Stimulated activated effector memory CD8-positive, alpha-beta T cell treated with anti-CD3 and anti-CD28 coated beads, Interleukin-12 subunit alpha, Interleukin-12 subunit beta, amount 100 ng/mL, for 72 hours (primary cell): ENCODE measurements around the gene GABARAP.

Source experiments
- ATAC-seq: fragments of 150-1000 bp; cut with Tn5 transposase; 2 replicates; pipeline ENCODE4 v1.10.0; 2021
- DNase-seq, 2 donors: peaks; one replicate each; pipeline ENCODE4 v3.0.0; 2021 to 2022; ENCODE audit warnings: low spot score in 2 of 2
- H3K27ac Mint-ChIP-seq: one replicate; pipeline ENCODE4 v1.8.0; 2022; ENCODE audit warnings: mild to moderate bottlenecking, mixed read lengths
- H3K36me3 Mint-ChIP-seq: one replicate; pipeline ENCODE4 v1.8.0; 2022; ENCODE audit warnings: mild to moderate bottlenecking, mixed read lengths
- H3K4me1 Mint-ChIP-seq: one replicate; pipeline ENCODE4 v1.8.0; 2022; ENCODE audit warnings: mixed read lengths
- H3K4me3 Mint-ChIP-seq: one replicate; pipeline ENCODE4 v1.8.0; 2022; ENCODE audit warnings: mild to moderate bottlenecking, mixed read lengths
- H3K9me3 Mint-ChIP-seq: one replicate; pipeline ENCODE4 v1.8.0; 2022; ENCODE audit warnings: mixed read lengths

The GABARAP gene

GRCh38 chr17:7263801-7264078 is 21.5 kb upstream of the GABARAP start:
- Mint-ChIP-seq H3K9me3 (no peaks in the 10 kb centered on the region), H3K4me3 (peak overlapping the region; percentile 75), H3K27ac (peak overlapping the region; percentile 85), H3K36me3 (peaks cover 31% of the 10 kb centered on the region), H3K4me1 (peaks cover 26% of the 10 kb centered on the region)
- ATAC-seq (no peak), DNase-seq (no peak)

- Mint-ChIP-seq H3K36me3 (peaks cover 37% of the 10 kb centered on the region), H3K4me3 (peak overlapping the region; percentile 75), H3K4me1 (peaks cover 26% of the 10 kb centered on the region), H3K9me3 (no peaks in the 10 kb centered on the region), H3K27ac (peak overlapping the region; percentile 85)
- DNase-seq (no peak), ATAC-seq (peak; percentile 22)
Observed at GRCh38 chr17:7262935-7263800, 20.9 kb upstream of the GABARAP start.

DNA sequence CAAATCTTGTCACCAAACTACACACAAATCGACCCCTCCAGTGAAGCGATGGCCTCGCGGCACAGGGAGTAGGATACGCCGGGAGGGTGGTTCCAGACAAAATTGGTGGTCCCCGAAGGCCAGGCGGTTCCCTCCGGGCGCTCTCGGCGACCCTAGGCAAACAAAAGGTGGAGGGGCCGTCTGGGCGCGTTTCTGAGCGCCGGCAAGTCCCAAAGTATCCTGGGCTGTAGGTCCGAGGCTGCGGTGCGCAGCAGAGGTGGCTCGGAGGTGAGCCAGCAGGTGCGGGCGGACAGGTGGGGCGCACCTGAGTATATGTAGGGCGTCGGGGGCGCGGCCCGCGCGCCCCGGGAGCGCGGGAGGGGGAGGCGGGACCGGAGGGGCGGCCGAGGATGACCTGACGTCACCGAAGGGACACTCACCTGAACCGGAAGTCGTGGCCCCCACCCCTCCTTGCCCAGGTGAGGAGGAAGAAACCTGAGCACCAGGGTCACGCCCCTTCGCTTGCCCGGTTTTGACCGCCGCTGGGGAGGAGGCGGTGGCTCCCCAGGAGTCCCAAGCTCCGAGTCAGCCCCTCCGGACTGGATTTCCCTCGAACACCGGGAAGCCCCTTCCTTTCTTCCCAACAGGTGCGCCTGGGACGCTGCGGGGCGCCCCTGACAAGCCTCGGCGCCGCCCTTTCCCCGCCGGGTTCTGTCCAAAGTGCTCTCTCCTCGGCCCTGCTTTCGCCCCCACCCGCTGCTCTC is 20.1 kb upstream of the GABARAP start, which contains the start of gene CLDN7:
TSS of gene CLDN7 (minus strand) at position 287 of the 743 bp plus-strand sequence. CDS start 435 bp downstream, outside the sequence.
- Mint-ChIP-seq H3K9me3 (no peaks in the 10 kb centered on the region), H3K36me3 (peaks cover 45% of the 10 kb centered on the region), H3K4me1 (peaks cover 26% of the 10 kb centered on the region), H3K27ac (peak within 1 kb of the TSS; percentile 85), H3K4me3 (peak within 1 kb of the TSS; percentile 75)
- ATAC-seq (no peak), DNase-seq (no peak)

DNA sequence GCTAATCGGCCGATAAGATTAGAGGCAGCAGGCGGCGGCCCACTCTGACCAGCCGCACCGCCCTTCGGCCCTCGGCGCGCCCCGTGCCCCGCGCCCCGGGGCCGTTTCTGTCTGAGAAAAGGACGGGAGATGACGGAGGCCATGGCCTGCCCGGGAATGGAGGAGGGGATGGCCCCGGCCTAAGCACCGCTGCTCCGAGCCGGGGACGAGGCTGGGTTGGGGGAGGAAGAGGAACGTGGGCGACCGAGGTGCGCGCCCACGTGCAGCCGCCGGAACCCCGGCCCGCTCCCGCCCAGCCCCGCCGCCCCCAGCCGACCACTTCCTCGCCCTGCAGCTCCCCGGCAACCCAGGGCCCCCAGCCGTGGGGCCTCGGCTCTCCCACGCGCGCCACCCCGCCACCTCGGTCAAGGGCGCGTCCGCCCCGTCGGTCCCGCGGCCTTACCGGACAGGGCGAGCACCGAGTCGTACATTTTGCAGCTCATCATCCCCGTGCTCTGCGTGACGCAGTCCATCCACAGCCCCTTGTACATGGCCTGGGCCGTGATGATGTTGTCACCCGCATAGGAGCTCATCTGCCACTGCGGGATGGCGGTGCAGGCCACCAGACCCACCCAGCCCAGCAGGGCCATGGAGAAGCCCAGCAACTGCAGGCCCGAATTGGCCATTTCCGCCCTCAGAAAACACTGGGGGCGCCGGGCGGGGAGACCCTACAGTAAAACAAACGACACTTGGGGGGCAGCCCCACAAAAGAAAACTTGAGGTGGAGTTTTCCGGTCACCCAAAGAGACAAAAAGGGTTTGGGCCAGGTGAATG is 19.3 kb upstream of the GABARAP start:
- Mint-ChIP-seq H3K27ac (peak overlapping the region; percentile 50), H3K9me3 (no peaks in the 10 kb centered on the region), H3K4me1 (peaks cover 31% of the 10 kb centered on the region), H3K36me3 (peaks cover 53% of the 10 kb centered on the region), H3K4me3 (peak overlapping the region; percentile 75)
- DNase-seq (no peak), ATAC-seq (peak; percentile 60)

DNA sequence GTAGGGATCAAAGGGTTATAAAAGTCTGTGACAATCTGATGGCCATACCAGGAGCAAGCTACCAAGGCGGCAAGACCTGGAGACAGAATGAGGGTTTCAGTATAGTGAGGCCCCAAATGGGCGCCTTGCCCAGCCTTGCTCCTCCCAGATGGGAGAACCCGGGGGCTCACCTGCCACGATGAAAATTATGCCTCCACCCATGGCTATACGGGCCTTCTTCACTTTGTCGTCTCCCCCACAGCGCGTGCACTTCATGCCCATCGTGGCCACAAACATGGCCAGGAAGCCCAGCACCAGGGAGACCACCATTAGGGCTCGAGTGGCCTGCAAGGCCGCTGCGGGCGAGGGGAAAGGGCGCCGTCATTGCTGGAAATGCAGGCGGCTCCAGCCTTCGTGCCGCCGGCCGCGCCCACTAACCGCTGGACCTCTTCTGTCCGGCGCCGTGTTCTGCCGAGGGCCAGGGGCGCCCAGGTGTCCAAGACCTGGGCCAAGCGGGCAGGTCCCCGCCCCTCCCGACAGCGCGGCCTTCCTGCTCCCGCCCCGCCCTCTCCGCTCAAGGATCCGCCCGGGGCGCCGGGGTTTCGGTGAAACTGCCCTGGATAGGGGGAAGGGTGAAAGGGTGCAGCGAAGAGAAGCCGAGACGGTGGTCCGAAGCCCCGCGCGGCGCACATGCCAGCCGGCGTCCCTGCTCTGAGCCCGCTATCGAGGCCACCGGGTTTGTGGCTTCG is 18.6 kb upstream of the GABARAP start:
- Mint-ChIP-seq H3K9me3 (no peaks in the 10 kb centered on the region), H3K4me1 (peaks cover 35% of the 10 kb centered on the region), H3K36me3 (peaks cover 60% of the 10 kb centered on the region), H3K27ac (peak overlapping the region; percentile 50), H3K4me3 (peak overlapping the region; percentile 75)
- ATAC-seq: peak; percentile 46
- DNase-seq: no peak

DNA sequence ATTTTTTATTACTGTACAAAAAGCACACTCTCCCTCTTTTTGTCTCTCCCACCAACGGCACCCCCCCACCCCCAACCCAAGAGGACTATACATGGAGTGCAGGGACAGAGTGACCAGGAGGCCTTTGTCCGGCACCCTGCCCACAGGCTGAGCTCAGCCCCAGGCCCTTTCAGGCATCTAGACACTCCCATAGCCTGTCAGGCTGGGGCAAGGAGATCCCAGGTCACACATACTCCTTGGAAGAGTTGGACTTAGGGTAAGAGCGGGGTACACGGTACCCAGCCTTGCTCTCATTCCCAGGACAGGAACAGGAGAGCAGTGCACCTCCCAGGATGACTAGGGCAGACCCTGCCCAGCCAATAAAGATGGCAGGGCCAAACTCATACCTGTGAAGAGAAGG is 17.9 kb upstream of the GABARAP start:
- Mint-ChIP-seq H3K36me3 (peaks cover 63% of the 10 kb centered on the region), H3K27ac (no peak overlapping the region), H3K9me3 (no peaks in the 10 kb centered on the region), H3K4me1 (peaks cover 35% of the 10 kb centered on the region), H3K4me3 (peak overlapping the region; percentile 75)
- ATAC-seq (no peak), DNase-seq (no peak)

GRCh38 chr17:7259555-7259889 is 17.3 kb upstream of the GABARAP start:
- no peak overlapping the region for H3K4me3 Mint-ChIP-seq
- ATAC-seq (no peak), DNase-seq (no peak)
- H3K36me3 Mint-ChIP-seq: peaks cover 67% of the 10 kb centered on the region
- peak overlapping the region; percentile 40 for H3K27ac Mint-ChIP-seq
- H3K4me1 Mint-ChIP-seq: peaks cover 35% of the 10 kb centered on the region
- H3K9me3 Mint-ChIP-seq: no peaks in the 10 kb centered on the region

DNA sequence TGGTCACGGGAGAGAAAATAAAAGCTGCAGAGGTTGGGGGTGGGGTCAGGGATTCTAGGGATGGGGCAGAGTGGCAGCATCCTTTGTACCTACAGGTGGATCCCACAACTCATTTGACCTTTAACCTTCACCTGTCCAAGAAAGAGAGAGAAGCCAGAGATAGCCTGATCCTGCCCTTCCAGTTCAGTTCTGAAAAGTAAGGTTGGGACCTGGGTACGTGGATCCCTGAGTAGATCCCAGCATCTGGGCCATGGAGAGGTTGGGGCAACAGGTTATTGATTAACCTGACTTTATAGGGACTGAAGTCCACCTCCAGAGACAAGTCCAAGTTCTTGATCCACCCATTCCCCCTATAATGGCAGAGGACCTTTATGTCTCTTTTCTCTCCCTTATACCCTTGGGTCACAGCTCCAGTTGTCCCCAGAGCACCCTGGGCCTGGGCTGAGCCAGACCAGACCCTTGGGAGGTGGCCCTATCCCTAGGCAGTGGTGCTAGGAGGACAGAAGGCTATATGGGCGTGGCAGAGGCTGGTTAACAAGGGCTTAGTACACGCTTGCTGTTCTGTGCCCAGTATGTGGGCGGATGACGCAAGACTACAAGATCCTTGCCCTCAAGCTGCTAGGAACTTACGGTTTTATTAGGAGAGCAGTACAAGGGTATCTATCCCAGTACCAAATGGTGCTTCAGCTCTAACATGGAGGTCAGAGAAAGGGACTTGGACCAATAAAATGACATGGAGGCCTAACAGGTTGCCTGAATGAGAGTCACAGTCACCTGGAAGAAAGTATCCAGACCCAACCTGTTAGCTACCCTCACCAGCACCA is 16.7 kb upstream of the GABARAP start:
- H3K36me3 Mint-ChIP-seq: peaks cover 73% of the 10 kb centered on the region
- no peak for ATAC-seq
- DNase-seq: no peak
- H3K4me1 Mint-ChIP-seq: peaks cover 32% of the 10 kb centered on the region
- H3K27ac Mint-ChIP-seq: peak overlapping the region; percentile 40
- H3K9me3 Mint-ChIP-seq: no peaks in the 10 kb centered on the region
- no peak overlapping the region for H3K4me3 Mint-ChIP-seq

- H3K4me1 Mint-ChIP-seq: peaks cover 29% of the 10 kb centered on the region
- peaks cover 85% of the 10 kb centered on the region for H3K36me3 Mint-ChIP-seq
- no peak overlapping the region for H3K4me3 Mint-ChIP-seq
Observed at GRCh38 chr17:7256766-7257456, 14.7 kb upstream of the GABARAP start.

GRCh38 chr17:7254511-7254910 is 12.3 kb upstream of the GABARAP start:
- Mint-ChIP-seq H3K36me3 (peaks cover 96% of the 10 kb centered on the region), H3K4me3 (no peak overlapping the region), H3K27ac (no peak overlapping the region), H3K4me1 (peaks cover 38% of the 10 kb centered on the region), H3K9me3 (no peaks in the 10 kb centered on the region)
- DNase-seq (no peak), ATAC-seq (no peak)

More at GRCh38 chr17:7256766-7257456, 14.7 kb upstream of the GABARAP start:
- no peaks in the 10 kb centered on the region for H3K9me3 Mint-ChIP-seq
- DNase-seq (no peak), ATAC-seq (no peak)
- peak overlapping the region; percentile 76 for H3K27ac Mint-ChIP-seq

GRCh38 chr17:7253082-7253481 is 10.8 kb upstream of the GABARAP start:
- H3K4me1 Mint-ChIP-seq: peaks cover 51% of the 10 kb centered on the region
- H3K27ac Mint-ChIP-seq: peak overlapping the region; percentile 100

GRCh38 chr17:7252176-7253043 is 10.2 kb upstream of the GABARAP start, which contains the start of gene ELP5:
Gene ELP5 (plus strand): TSS chr17:7252215. CDS start chr17:7252551, 336 bp downstream.
- Mint-ChIP-seq H3K36me3 (peaks cover 87% of the 10 kb centered on the region), H3K4me1 (peaks cover 51% of the 10 kb centered on the region), H3K4me3 (peak within 1 kb of the TSS; percentile 92), H3K27ac (peak within 1 kb of the TSS; percentile 100), H3K9me3 (no peaks in the 10 kb centered on the region)
- peak; percentile 83 to 95 for DNase-seq
- ATAC-seq: peak; percentile 81

More at GRCh38 chr17:7253082-7253481, 10.8 kb upstream of the GABARAP start:
- peak overlapping the region; percentile 92 for H3K4me3 Mint-ChIP-seq
- H3K9me3 Mint-ChIP-seq: no peaks in the 10 kb centered on the region
- H3K36me3 Mint-ChIP-seq: peaks cover 89% of the 10 kb centered on the region
- ATAC-seq (no peak), DNase-seq (no peak)
